ENCODE measurements around the gene DOCK3. TPM values are rescaled to one million over a fixed set of nuclear protein-coding genes. Genes with fewer than 3 reads are reported as not detected.
A peak's percentile ranks its signal among the peaks of the same experiment; 100 is the strongest.
"Not testable (repeated sequence)": the region's sequence is repeated elsewhere in the genome, so short reads cannot be mapped to it uniquely, and the experiment has no call there.

DOCK3 gene
- total RNA-seq, 1 experiment from 2014 or later = 0.04 TPM

DNA sequence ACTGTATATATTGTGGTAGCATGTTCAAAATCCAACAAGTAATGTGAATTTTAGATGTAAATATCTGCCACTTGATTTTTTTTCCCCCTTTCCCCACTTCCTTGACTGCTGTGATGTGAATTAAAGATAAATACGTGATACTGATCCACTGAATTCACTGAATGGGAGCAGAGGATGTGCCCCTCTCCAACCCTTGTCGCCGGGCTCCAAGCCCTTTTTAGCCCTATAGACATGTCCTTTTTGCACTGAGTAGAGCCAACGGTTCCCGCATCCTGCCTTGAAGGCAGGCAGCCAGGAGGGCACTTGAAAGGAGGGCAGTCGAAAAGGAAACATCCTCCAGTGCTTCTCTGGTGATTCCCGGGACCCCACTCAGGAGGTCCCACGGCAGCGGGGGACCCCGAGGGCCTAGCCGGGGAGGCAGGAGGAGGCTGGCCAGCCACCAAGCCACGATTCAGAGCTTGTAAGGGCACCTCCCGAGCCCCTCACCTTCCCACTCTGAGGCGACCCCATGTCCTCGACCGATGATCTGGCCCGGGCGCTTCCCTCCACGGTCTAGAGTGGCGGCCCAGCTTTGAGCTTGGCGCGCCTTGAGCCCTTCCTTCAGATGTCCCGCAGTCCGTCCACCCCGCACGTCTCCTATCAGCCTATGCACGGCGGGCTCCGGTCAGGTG is 709.5 kb downstream of the DOCK3 start:
- Histone ChIP-seq H2AFZ (ENCODE audit: low read length) (peak overlapping the region; percentile 80), H3K27ac (ENCODE audit: low read length) (peak overlapping the region; percentile 45; the same call in 1 of the 2 replicates), H3K4me2 (ENCODE audit: low read depth, low read length, poor library complexity, severe bottlenecking) (peak overlapping the region; percentile 85), H3K4me1 (ENCODE audit: low read length) (peaks cover 42% of the 10 kb centered on the region), H4K20me1 (ENCODE audit: insufficient read depth, low read depth, low read length) (no peaks in the 10 kb centered on the region), H3K79me2 (ENCODE audit: low read length) (peaks cover 37% of the 10 kb centered on the region), H3K9ac (ENCODE audit: low read length) (peak overlapping the region; percentile 96), H3K4me3 (ENCODE audit: low read length) (peak overlapping the region; percentile 94), H3K9me3 (ENCODE audit: low read length) (no peaks in the 10 kb centered on the region), H3K36me3 (ENCODE audit: insufficient read depth, low read length) (peaks cover 4% of the 10 kb centered on the region; the same call in 1 of the 2 replicates), H3K27me3 (ENCODE audit: low read length) (no peaks in the 10 kb centered on the region), H3K9me2 (replicated peaks; ENCODE audit: insufficient read depth, low read length) (no peaks in the 10 kb centered on the region)
- peak; percentile 68 for DNase-seq

DNA sequence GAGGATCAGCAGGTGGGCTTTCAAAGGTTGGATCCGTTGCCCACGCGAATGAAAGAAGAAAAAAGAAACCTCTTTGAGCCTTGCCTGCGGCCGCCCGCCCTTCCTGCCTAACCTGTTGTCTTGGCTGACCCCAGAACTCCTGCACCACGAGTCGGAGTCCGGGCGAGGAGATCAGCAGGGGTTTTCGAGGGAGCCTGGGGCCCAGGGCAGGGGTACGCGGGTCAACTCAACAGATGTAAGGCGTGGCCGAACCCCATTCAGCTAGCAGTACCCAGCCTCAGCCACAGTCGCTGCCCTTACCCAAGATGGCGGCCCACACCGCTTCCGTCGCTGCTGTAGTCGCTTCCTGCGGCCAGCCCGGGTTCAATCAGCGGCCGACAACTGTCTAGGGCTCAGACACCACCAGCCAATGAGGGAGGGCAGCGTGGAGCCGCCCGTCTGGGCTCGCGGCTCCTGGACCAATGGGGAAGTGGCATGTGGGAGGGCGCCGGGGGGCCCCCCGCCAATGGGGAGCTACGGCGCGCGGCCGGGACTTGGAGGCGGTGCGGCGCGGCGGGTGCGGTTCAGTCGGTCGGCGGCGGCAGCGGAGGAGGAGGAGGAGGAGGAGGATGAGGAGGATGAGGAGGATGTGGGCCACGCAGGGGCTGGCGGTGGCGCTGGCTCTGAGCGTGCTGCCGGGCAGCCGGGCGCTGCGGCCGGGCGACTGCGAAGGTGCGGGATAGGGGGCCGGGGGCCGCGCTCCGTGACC is 710.2 kb downstream of the DOCK3 start, which contains the start of gene MANF:
Gene MANF, plus strand, starts transcription at position 566 of the 748 bp plus-strand sequence. Its CDS starts 52 bp downstream, at position 618.
- H3K4me1 ChIP-seq (ENCODE audit: low read length) = peaks cover 49% of the 10 kb centered on the region
- peaks cover 37% of the 10 kb centered on the region for H3K79me2 ChIP-seq (ENCODE audit: low read length)
- no peaks in the 10 kb centered on the region for H3K27me3 ChIP-seq (ENCODE audit: low read length)
- no peaks in the 10 kb centered on the region for H3K9me2 ChIP-seq (replicated peaks; ENCODE audit: insufficient read depth, low read length)
- H3K4me2 ChIP-seq (ENCODE audit: low read depth, low read length, poor library complexity, severe bottlenecking) = peak within 1 kb of the TSS; percentile 85
- H2AFZ ChIP-seq (ENCODE audit: low read length) = peak within 1 kb of the TSS; percentile 80
- H4K20me1 ChIP-seq (ENCODE audit: insufficient read depth, low read depth, low read length) = 0 out of 2 replicates have a peak, but pooled peaks cover 4% of the 10 kb centered on the region
- H3K27ac ChIP-seq (ENCODE audit: low read length) = peak within 1 kb of the TSS; percentile 60
- peak; percentile 99 for DNase-seq
- H3K9ac ChIP-seq (ENCODE audit: low read length) = peak within 1 kb of the TSS; percentile 96
- H3K4me3 ChIP-seq (ENCODE audit: low read length) = peak within 1 kb of the TSS; percentile 95
- H3K36me3 ChIP-seq (ENCODE audit: insufficient read depth, low read length) = peaks cover 4% of the 10 kb centered on the region; the same call in 1 of the 2 replicates
- no peaks in the 10 kb centered on the region for H3K9me3 ChIP-seq (ENCODE audit: low read length)

- Histone ChIP-seq H3K9me3 (ENCODE audit: low read length) (no peaks in the 10 kb centered on the region), H3K4me3 (ENCODE audit: low read length) (peak overlapping the region; percentile 95), H4K20me1 (ENCODE audit: insufficient read depth, low read depth, low read length) (0 out of 2 replicates have a peak, but pooled peaks cover 4% of the 10 kb centered on the region), H2AFZ (ENCODE audit: low read length) (no peak overlapping the region), H3K9ac (ENCODE audit: low read length) (peak overlapping the region; percentile 89), H3K4me1 (ENCODE audit: low read length) (peaks cover 57% of the 10 kb centered on the region), H3K27me3 (ENCODE audit: low read length) (no peaks in the 10 kb centered on the region), H3K27ac (ENCODE audit: low read length) (peak overlapping the region; percentile 60), H3K36me3 (ENCODE audit: insufficient read depth, low read length) (peaks cover 4% of the 10 kb centered on the region; the same call in 1 of the 2 replicates), H3K4me2 (ENCODE audit: low read depth, low read length, poor library complexity, severe bottlenecking) (peak overlapping the region; percentile 78), H3K9me2 (replicated peaks; ENCODE audit: insufficient read depth, low read length) (no peaks in the 10 kb centered on the region), H3K79me2 (ENCODE audit: low read length) (peaks cover 37% of the 10 kb centered on the region)
- peak; percentile 59 for DNase-seq
Measured at GRCh38 chr3:51385621-51386091, 710.9 kb downstream of the DOCK3 start.

- DNase-seq = no peak
- Histone ChIP-seq H3K9me2 (replicated peaks; ENCODE audit: insufficient read depth, low read length) (no peaks in the 10 kb centered on the region), H3K36me3 (ENCODE audit: insufficient read depth, low read length) (peaks cover 4% of the 10 kb centered on the region; the same call in 1 of the 2 replicates), H3K4me1 (ENCODE audit: low read length) (peaks cover 58% of the 10 kb centered on the region), H3K4me2 (ENCODE audit: low read depth, low read length, poor library complexity, severe bottlenecking) (peak overlapping the region; percentile 78), H3K27ac (ENCODE audit: low read length) (peak overlapping the region; percentile 60), H3K9me3 (ENCODE audit: low read length) (no peaks in the 10 kb centered on the region), H3K9ac (ENCODE audit: low read length) (peak overlapping the region; percentile 89), H4K20me1 (ENCODE audit: insufficient read depth, low read depth, low read length) (0 out of 2 replicates have a peak, but pooled peaks cover 4% of the 10 kb centered on the region), H3K27me3 (ENCODE audit: low read length) (no peaks in the 10 kb centered on the region), H3K79me2 (ENCODE audit: low read length) (peaks cover 37% of the 10 kb centered on the region), H3K4me3 (ENCODE audit: low read length) (peak overlapping the region; percentile 95), H2AFZ (ENCODE audit: low read length) (no peak overlapping the region)
Measured at GRCh38 chr3:51386159-51386851, 711.6 kb downstream of the DOCK3 start.

- Histone ChIP-seq H3K27me3 (ENCODE audit: low read length) (no peaks in the 10 kb centered on the region), H3K9me2 (replicated peaks; ENCODE audit: insufficient read depth, low read length) (no peaks in the 10 kb centered on the region), H2AFZ (ENCODE audit: low read length) (no peak overlapping the region), H3K9me3 (ENCODE audit: low read length) (no peaks in the 10 kb centered on the region), H3K4me1 (ENCODE audit: low read length) (peaks cover 58% of the 10 kb centered on the region), H3K79me2 (ENCODE audit: low read length) (peaks cover 40% of the 10 kb centered on the region), H3K4me2 (ENCODE audit: low read depth, low read length, poor library complexity, severe bottlenecking) (peak overlapping the region; percentile 78), H4K20me1 (ENCODE audit: insufficient read depth, low read depth, low read length) (0 out of 2 replicates have a peak, but pooled peaks cover 4% of the 10 kb centered on the region), H3K27ac (ENCODE audit: low read length) (peak overlapping the region; percentile 60; the same call in 1 of the 2 replicates), H3K9ac (ENCODE audit: low read length) (peak overlapping the region; percentile 89), H3K36me3 (ENCODE audit: insufficient read depth, low read length) (peaks cover 4% of the 10 kb centered on the region; the same call in 1 of the 2 replicates), H3K4me3 (ENCODE audit: low read length) (peak overlapping the region; percentile 95)
- DNase-seq = no peak
Measured at GRCh38 chr3:51386852-51387229, 712.1 kb downstream of the DOCK3 start.

GRCh38 chr3:51387281-51387680 is 712.6 kb downstream of the DOCK3 start:
- H3K9me2 ChIP-seq (replicated peaks; ENCODE audit: insufficient read depth, low read length); DNase-seq; H3K36me3 ChIP-seq (ENCODE audit: insufficient read depth, low read length); H3K27ac ChIP-seq (ENCODE audit: low read length); H2AFZ ChIP-seq (ENCODE audit: low read length); H3K27me3 ChIP-seq (ENCODE audit: low read length); H4K20me1 ChIP-seq (ENCODE audit: insufficient read depth, low read depth, low read length); H3K9me3 ChIP-seq (ENCODE audit: low read length): not testable (repeated sequence)
- peak overlapping the region; percentile 78 for H3K4me2 ChIP-seq (ENCODE audit: low read depth, low read length, poor library complexity, severe bottlenecking)
- H3K9ac ChIP-seq (ENCODE audit: low read length) = peak overlapping the region; percentile 89
- peaks cover 44% of the 10 kb centered on the region for H3K79me2 ChIP-seq (ENCODE audit: low read length)
- H3K4me3 ChIP-seq (ENCODE audit: low read length) = peak overlapping the region; percentile 23; the same call in 1 of the 2 replicates
- H3K4me1 ChIP-seq (ENCODE audit: low read length) = peaks cover 62% of the 10 kb centered on the region

DNA sequence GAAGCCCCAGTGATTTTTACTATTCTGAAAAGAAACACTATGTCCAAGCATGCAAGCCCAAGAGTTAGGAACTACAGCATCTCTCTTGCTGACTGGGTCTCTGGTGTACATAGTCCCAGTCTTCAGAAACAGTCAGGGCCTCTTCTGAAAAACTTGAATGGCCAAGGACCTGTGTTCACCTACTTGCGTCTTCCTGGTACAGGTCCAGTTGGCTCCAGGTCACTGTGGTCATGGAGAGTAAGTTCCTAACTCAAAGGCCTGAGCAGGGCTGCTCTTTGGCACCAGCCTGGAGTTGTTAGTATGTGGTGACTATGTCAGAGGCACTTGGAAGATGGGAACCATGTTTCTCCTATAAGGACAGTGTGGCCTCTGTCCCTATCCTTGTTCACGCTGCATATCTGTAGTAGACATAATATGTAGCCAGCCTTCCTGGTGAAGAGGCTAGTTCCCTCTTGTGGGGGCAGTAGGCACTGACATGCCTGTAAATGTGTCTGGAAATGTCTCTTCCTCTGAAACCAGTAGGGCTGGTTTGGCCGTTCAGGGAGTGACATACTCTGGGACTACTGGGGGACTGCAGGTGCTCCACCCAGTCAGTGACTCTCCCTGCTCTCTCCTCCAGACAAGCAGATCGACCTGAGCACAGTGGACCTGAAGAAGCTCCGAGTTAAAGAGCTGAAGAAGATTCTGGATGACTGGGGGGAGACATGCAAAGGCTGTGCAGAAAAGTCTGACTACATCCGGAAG is 713.7 kb downstream of the DOCK3 start:
- no peaks in the 10 kb centered on the region for H3K27me3 ChIP-seq (ENCODE audit: low read length)
- peak; percentile 61 for DNase-seq
- H3K36me3 ChIP-seq (ENCODE audit: insufficient read depth, low read length) = peaks cover 17% of the 10 kb centered on the region; the same call in 1 of the 2 replicates
- peak overlapping the region; percentile 39 for H3K9ac ChIP-seq (ENCODE audit: low read length)
- no peak overlapping the region for H3K4me3 ChIP-seq (ENCODE audit: low read length)
- no peaks in the 10 kb centered on the region for H3K9me2 ChIP-seq (replicated peaks; ENCODE audit: insufficient read depth, low read length)
- H2AFZ ChIP-seq (ENCODE audit: low read length) = no peak overlapping the region
- H3K9me3 ChIP-seq (ENCODE audit: low read length) = no peaks in the 10 kb centered on the region
- H3K4me2 ChIP-seq (ENCODE audit: low read depth, low read length, poor library complexity, severe bottlenecking) = peak overlapping the region; percentile 44
- H4K20me1 ChIP-seq (ENCODE audit: insufficient read depth, low read depth, low read length) = peaks cover 15% of the 10 kb centered on the region
- no peak overlapping the region for H3K27ac ChIP-seq (ENCODE audit: low read length)
- peaks cover 69% of the 10 kb centered on the region for H3K4me1 ChIP-seq (ENCODE audit: low read length)
- peaks cover 55% of the 10 kb centered on the region for H3K79me2 ChIP-seq (ENCODE audit: low read length)
